NCI-H2171 (cell line): Measurements from ENCODE around the gene PTPN20.

ENCODE experiments used
- DNase-seq: peaks from one replicate; lab custom pipeline; 2025; lab: John Stamatoyannopoulos, UW

Gene PTPN20

GRCh38 chr10:47022311-47023131 lies 111.3 kb downstream of the PTPN20 start:
- DNase-seq, result no peak

GRCh38 chr10:47023237-47024045 lies 112.2 kb downstream of the PTPN20 start:
- no peak for DNase-seq

GRCh38 chr10:47024046-47024322 lies 112.8 kb downstream of the PTPN20 start:
- no peak for DNase-seq

GRCh38 chr10:47024399-47025252 lies 113.4 kb downstream of the PTPN20 start:
- DNase-seq, result peak; percentile 27

GRCh38 chr10:47025253-47025539 lies 114.0 kb downstream of the PTPN20 start:
- DNase-seq, result no peak

GRCh38 chr10:47025540-47026300 lies 114.5 kb downstream of the PTPN20 start:
- DNase-seq, result no peak

GRCh38 chr10:47026301-47027107 lies 115.3 kb downstream of the PTPN20 start:
- DNase-seq, result no peak

GRCh38 chr10:47027108-47027783 lies 116.0 kb downstream of the PTPN20 start:
- DNase-seq, result no peak

- no peak for DNase-seq
Measured at GRCh38 chr10:47027784-47028260, 116.6 kb downstream of the PTPN20 start.

- no peak for DNase-seq
Measured at GRCh38 chr10:47028466-47028865, 117.2 kb downstream of the PTPN20 start.

- no peak for DNase-seq
Measured at GRCh38 chr10:47029181-47030009, 118.2 kb downstream of the PTPN20 start.

GRCh38 chr10:47030191-47030703 lies 119.0 kb downstream of the PTPN20 start:
- DNase-seq, result no peak

- no peak for DNase-seq
Measured at GRCh38 chr10:47031211-47031900, 120.1 kb downstream of the PTPN20 start.

- no peak for DNase-seq
Measured at GRCh38 chr10:47031901-47032465, 120.8 kb downstream of the PTPN20 start.

- DNase-seq, result no peak
Measured at GRCh38 chr10:47033081-47033480, 121.9 kb downstream of the PTPN20 start.

- DNase-seq, result no peak
Measured at GRCh38 chr10:47033541-47034270, 122.5 kb downstream of the PTPN20 start.

- no peak for DNase-seq
Measured at GRCh38 chr10:47034441-47035051, 123.3 kb downstream of the PTPN20 start.
